ENCODE data around the gene HSPB8. TPM values are rescaled to one million over a fixed set of nuclear protein-coding genes. Genes with fewer than 3 reads are reported as not detected.

The HSPB8 gene, protein sequence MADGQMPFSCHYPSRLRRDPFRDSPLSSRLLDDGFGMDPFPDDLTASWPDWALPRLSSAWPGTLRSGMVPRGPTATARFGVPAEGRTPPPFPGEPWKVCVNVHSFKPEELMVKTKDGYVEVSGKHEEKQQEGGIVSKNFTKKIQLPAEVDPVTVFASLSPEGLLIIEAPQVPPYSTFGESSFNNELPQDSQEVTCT
- polyA plus RNA-seq (not detected in 2 replicates), polyA minus RNA-seq (not detected in 2 replicates)

DNA sequence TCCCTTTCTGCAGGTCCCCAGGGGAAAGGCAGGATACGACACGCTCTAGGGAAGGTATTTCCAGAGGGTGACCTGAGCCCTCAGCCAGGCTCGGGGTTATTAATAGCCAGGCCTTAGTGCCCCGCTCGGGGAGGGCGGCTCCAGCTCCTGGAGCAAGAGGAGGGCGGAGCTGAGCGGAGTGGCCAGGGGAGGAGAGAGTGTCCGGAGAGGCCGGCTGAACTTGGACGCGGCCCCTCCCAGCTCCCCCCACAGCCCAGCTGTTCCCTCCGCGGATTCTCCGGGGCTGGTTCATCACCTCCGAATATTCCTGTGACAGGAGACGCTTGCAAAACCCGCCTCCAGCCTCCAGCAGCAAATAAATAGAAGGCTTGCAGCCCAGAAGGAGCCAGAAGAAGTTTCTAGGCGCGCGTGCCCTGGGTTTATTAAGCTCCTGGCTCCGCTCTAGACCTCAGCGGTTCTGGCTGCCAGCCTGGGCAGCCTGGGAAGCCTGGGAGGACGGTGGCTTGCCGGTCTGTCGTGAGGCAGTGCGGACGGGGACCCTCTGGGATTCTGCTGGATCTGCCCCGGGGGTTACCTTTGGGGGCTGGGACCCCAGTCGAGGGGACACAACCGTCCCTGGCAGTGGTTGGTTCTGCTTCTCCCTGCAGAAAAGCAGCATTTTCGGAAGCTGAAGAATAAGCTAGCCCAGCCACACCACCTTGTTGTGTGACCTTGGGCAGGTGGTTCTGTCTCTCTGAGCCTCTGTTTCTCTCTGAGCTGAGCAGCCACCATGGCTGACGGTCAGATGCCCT, at the start of gene HSPB8:
HSPB8 (plus strand) TSS at position 388 of the 791 bp plus-strand sequence; CDS start at position 770, 382 bp downstream.
- H4K20me1 ChIP-seq (ENCODE audit: insufficient read depth), result no peaks in the 10 kb centered on the region
- no peak within 1 kb of the TSS for H3K4me3 ChIP-seq (ENCODE audit: low read length)
- H3K9me3 ChIP-seq (ENCODE audit: low read length), result no peaks in the 10 kb centered on the region
- no peaks in the 10 kb centered on the region for H3K27me3 ChIP-seq (ENCODE audit: insufficient read depth, low read depth, low read length)
- no peaks in the 10 kb centered on the region for H3F3A ChIP-seq (ENCODE audit: insufficient read depth, low read length, poor library complexity, severe bottlenecking)
- H3K4me2 ChIP-seq (ENCODE audit: low read length), result no peak within 1 kb of the TSS
- no peaks in the 10 kb centered on the region for H3K79me2 ChIP-seq (replicated peaks; ENCODE audit: insufficient read depth, low read length)
- no peak within 1 kb of the TSS for H3K27ac ChIP-seq (ENCODE audit: low read length)
- no peaks in the 10 kb centered on the region for H3K9me2 ChIP-seq (ENCODE audit: insufficient read depth, low read length)
- no peak within 1 kb of the TSS for H3K9ac ChIP-seq (ENCODE audit: low read length)
- no peaks in the 10 kb centered on the region for H3K36me3 ChIP-seq (ENCODE audit: insufficient read depth, low read length)
- no peak within 1 kb of the TSS for H2AFZ ChIP-seq (ENCODE audit: low read depth, low read length)
- TF ChIP-seq, protein P1, sequence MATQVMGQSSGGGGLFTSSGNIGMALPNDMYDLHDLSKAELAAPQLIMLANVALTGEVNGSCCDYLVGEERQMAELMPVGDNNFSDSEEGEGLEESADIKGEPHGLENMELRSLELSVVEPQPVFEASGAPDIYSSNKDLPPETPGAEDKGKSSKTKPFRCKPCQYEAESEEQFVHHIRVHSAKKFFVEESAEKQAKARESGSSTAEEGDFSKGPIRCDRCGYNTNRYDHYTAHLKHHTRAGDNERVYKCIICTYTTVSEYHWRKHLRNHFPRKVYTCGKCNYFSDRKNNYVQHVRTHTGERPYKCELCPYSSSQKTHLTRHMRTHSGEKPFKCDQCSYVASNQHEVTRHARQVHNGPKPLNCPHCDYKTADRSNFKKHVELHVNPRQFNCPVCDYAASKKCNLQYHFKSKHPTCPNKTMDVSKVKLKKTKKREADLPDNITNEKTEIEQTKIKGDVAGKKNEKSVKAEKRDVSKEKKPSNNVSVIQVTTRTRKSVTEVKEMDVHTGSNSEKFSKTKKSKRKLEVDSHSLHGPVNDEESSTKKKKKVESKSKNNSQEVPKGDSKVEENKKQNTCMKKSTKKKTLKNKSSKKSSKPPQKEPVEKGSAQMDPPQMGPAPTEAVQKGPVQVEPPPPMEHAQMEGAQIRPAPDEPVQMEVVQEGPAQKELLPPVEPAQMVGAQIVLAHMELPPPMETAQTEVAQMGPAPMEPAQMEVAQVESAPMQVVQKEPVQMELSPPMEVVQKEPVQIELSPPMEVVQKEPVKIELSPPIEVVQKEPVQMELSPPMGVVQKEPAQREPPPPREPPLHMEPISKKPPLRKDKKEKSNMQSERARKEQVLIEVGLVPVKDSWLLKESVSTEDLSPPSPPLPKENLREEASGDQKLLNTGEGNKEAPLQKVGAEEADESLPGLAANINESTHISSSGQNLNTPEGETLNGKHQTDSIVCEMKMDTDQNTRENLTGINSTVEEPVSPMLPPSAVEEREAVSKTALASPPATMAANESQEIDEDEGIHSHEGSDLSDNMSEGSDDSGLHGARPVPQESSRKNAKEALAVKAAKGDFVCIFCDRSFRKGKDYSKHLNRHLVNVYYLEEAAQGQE (IDR thresholded peaks at IDR 0.05; ENCODE audit: borderline replicate concordance), result no peak
- TF ChIP-seq EZH2 (IDR thresholded peaks at IDR 0.05; ENCODE audit: borderline replicate concordance, insufficient read depth, low read length, poor library complexity, severe bottlenecking) (no peak), MXI1 (conservative IDR thresholded peaks at IDR 0.05; ENCODE audit: poor library complexity, severe bottlenecking) (no peak), TAF1 (IDR thresholded peaks at IDR 0.05; ENCODE audit: low read depth) (no peak), POLR2AphosphoS5 (IDR thresholded peaks at IDR 0.05) (no peak), RAD21 (conservative IDR thresholded peaks at IDR 0.05) (no peak), EP300 (conservative IDR thresholded peaks at IDR 0.05; ENCODE audit: poor library complexity, severe bottlenecking) (no peak), SMC3 (conservative IDR thresholded peaks at IDR 0.05; ENCODE audit: poor library complexity) (no peak)
- TF ChIP-seq, protein P2, sequence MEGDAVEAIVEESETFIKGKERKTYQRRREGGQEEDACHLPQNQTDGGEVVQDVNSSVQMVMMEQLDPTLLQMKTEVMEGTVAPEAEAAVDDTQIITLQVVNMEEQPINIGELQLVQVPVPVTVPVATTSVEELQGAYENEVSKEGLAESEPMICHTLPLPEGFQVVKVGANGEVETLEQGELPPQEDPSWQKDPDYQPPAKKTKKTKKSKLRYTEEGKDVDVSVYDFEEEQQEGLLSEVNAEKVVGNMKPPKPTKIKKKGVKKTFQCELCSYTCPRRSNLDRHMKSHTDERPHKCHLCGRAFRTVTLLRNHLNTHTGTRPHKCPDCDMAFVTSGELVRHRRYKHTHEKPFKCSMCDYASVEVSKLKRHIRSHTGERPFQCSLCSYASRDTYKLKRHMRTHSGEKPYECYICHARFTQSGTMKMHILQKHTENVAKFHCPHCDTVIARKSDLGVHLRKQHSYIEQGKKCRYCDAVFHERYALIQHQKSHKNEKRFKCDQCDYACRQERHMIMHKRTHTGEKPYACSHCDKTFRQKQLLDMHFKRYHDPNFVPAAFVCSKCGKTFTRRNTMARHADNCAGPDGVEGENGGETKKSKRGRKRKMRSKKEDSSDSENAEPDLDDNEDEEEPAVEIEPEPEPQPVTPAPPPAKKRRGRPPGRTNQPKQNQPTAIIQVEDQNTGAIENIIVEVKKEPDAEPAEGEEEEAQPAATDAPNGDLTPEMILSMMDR (IDR thresholded peaks at IDR 0.05; ENCODE audit: poor library complexity, severe bottlenecking), result no peak

DNA sequence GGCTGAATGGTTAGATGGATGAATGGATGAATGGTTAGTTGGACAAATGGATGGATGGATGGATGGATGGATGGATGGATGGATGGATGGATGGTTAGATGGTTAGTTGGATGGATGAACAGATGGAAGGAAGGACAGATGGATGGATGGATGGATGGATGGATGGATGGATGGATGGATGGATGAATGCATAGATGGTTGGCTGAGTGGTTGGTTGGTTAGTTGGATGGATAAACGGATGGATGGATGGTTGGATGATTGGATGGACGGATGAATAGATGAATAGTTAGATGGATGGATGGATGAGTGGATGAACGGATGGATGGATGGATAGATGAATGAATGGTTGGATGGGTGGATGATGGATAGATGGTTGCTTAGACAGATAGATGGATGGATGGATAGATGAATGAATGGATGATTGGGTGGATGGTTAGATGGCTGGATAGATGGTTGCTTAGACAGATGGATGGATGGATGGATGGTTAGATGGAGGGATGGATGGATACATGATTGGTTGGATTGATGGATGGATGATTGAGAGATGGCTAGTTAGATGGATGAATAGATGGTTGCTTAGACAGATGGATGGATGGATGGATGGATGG, 48.8 kb upstream of the HSPB8 start:
- peaks cover 19% of the 10 kb centered on the region for H3K36me3 ChIP-seq (ENCODE audit: insufficient read depth, low read length)
- no peak overlapping the region for H3K4me2 ChIP-seq (ENCODE audit: low read length)
- no peaks in the 10 kb centered on the region for H3K79me2 ChIP-seq (replicated peaks; ENCODE audit: insufficient read depth, low read length)
- H3K9me2 ChIP-seq (ENCODE audit: insufficient read depth, low read length), result no peaks in the 10 kb centered on the region
- no peaks in the 10 kb centered on the region for H3F3A ChIP-seq (ENCODE audit: insufficient read depth, low read length, poor library complexity, severe bottlenecking)
- TF ChIP-seq POLR2AphosphoS5 (IDR thresholded peaks at IDR 0.05) (no peak), EZH2 (IDR thresholded peaks at IDR 0.05; ENCODE audit: borderline replicate concordance, insufficient read depth, low read length, poor library complexity, severe bottlenecking) (no peak), RAD21 (conservative IDR thresholded peaks at IDR 0.05) (no peak), SMC3 (conservative IDR thresholded peaks at IDR 0.05; ENCODE audit: poor library complexity) (no peak)
- TF ChIP-seq, protein P1 (IDR thresholded peaks at IDR 0.05; ENCODE audit: borderline replicate concordance), result no peak
- H3K27ac ChIP-seq (ENCODE audit: low read length), result no peak overlapping the region
- no peak overlapping the region for H2AFZ ChIP-seq (ENCODE audit: low read depth, low read length)
- H3K9me3 ChIP-seq (ENCODE audit: low read length), result peaks cover 11% of the 10 kb centered on the region
- H3K4me3 ChIP-seq (ENCODE audit: low read length), result no peak overlapping the region
- H3K9ac ChIP-seq (ENCODE audit: low read length), result no peak overlapping the region
- H3K27me3 ChIP-seq (ENCODE audit: insufficient read depth, low read depth, low read length), result no peaks in the 10 kb centered on the region
- no peaks in the 10 kb centered on the region for H4K20me1 ChIP-seq (ENCODE audit: insufficient read depth)
